NCI-H1417 treated with DMSO at 0.1 percent for 48 hours (cell line): Measurements from ENCODE around the gene ADK.
A peak's percentile ranks its signal among the peaks of the same experiment; 100 is the strongest.
"Not testable (repeated sequence)": the region's sequence is repeated elsewhere in the genome, so short reads cannot be mapped to it uniquely, and the experiment has no call there.

Source experiments
- DNase-seq: peaks from one replicate; lab custom pipeline; 2025; lab: John Stamatoyannopoulos, UW

ADK gene

GRCh38 chr10:74557098-74557497, 406.1 kb downstream of the ADK start:
- no peak for DNase-seq

- DNase-seq, result no peak
These were observed 407.4 kb downstream of the ADK start for GRCh38 chr10:74558403-74558802.

- DNase-seq, result no peak
These were observed 407.9 kb downstream of the ADK start for GRCh38 chr10:74558897-74559296.

- DNase-seq, result not testable (repeated sequence)
These were observed 417.9 kb downstream of the ADK start for GRCh38 chr10:74568896-74569295.

GRCh38 chr10:74573497-74573896, 422.5 kb downstream of the ADK start:
- DNase-seq, result not testable (repeated sequence)

- no peak for DNase-seq
These were observed 424.2 kb downstream of the ADK start for GRCh38 chr10:74575191-74575720.

- no peak for DNase-seq
These were observed 424.9 kb downstream of the ADK start for GRCh38 chr10:74575912-74576311.

GRCh38 chr10:74576586-74576985, 425.6 kb downstream of the ADK start:
- DNase-seq, result no peak

GRCh38 chr10:74580438-74580837, 429.4 kb downstream of the ADK start:
- DNase-seq, result not testable (repeated sequence)

GRCh38 chr10:74582566-74582965, 431.5 kb downstream of the ADK start:
- no peak for DNase-seq

GRCh38 chr10:74585231-74586087, 434.4 kb downstream of the ADK start:
- DNase-seq, result no peak

- DNase-seq, result no peak
These were observed 435.1 kb downstream of the ADK start for GRCh38 chr10:74586088-74586585.

- DNase-seq, result no peak
These were observed 436.3 kb downstream of the ADK start for GRCh38 chr10:74587109-74587854.

GRCh38 chr10:74589226-74589673, 438.2 kb downstream of the ADK start:
- peak; percentile 81 for DNase-seq

- no peak for DNase-seq
These were observed 438.8 kb downstream of the ADK start for GRCh38 chr10:74589851-74590250.

GRCh38 chr10:74593470-74593869, 442.4 kb downstream of the ADK start:
- DNase-seq, result no peak

- no peak for DNase-seq
These were observed 445.7 kb downstream of the ADK start for GRCh38 chr10:74596713-74597112.

GRCh38 chr10:74598891-74599566, 448.0 kb downstream of the ADK start:
- DNase-seq, result no peak

- no peak for DNase-seq
These were observed 448.7 kb downstream of the ADK start for GRCh38 chr10:74599672-74600071.

- no peak for DNase-seq
These were observed 449.1 kb downstream of the ADK start for GRCh38 chr10:74600170-74600569.

GRCh38 chr10:74602576-74602975, 451.6 kb downstream of the ADK start:
- DNase-seq, result no peak

GRCh38 chr10:74610299-74610698, 459.3 kb downstream of the ADK start:
- DNase-seq, result no peak
